Hypothalamus (tissue), 51 donors: ENCODE data around the gene NCK2.

ENCODE experiments used
- DNase-seq, 51 donors: peaks; one replicate each; lab custom pipeline; 2025; lab: John Stamatoyannopoulos, UW

Gene NCK2

DNA sequence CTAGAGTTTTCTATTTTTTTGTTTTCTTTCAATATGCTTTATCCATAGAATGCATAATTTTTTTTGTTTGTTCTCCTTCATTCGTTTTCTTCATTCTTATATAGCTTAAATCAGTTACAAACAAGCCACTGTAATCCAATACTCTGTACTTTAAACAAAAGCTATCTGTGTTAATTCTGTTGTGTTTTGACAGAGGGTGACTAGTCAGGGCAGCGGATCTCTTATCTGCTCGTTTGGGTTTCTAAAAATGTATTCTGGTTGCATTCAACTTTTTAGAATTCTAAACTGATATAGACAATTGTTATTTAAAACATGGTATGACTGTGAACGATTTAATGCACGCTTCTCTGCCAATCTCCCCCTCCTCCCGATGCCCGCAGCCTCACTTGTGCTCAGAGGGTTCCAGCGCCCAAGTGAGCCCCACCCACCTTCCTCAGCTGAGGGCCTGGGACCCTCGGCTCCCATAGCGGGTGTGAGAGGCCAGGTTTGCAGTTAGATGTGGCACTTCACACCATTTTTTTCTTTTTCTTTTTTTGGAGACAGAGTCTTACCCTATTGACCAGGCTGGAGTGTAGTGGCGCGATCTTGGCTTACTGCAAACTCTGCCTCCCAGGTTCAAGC, 44.1 kb downstream of the NCK2 start:
- no peak for DNase-seq

DNA sequence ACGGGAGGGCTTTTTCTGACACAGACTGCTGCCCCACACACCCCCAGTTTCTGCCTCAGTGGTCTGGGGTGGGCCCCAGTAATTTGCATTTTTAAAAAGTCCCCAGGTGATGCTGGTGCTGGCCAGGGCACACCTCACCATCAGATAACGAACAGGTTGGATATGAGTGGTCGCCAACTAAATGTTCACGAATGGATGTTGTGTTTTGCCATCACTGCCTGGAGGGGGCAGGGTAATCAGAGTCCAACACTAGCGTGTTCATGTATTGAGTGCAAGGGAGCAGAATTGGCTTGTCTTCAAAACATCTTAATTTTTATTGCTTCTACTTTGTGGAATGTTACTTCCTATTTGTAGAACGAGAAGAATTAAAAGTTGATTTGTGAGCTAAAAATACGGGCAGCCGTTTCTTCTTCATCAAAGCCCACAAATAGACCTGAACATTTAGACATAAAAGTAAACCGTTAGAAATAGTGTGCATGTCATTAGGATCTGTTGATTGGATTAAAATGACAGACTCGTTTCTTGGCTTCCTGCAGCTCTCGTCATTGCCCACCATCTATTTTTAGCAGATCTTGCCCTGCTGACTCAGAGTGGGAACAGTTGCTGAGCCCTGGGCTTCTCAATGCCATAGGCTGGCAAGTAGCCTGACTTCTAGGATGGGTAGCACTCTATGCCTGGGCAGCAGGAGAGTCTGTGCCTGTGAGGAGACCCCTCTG, 45.2 kb downstream of the NCK2 start:
- peak in 28 of 51 donors; percentile 11 to 67 (median 35) for DNase-seq

- DNase-seq = no peak
Observed at GRCh38 chr2:105790461-105791149, 45.9 kb downstream of the NCK2 start.

- no peak for DNase-seq
Observed at GRCh38 chr2:105791229-105791628, 46.5 kb downstream of the NCK2 start.

DNA sequence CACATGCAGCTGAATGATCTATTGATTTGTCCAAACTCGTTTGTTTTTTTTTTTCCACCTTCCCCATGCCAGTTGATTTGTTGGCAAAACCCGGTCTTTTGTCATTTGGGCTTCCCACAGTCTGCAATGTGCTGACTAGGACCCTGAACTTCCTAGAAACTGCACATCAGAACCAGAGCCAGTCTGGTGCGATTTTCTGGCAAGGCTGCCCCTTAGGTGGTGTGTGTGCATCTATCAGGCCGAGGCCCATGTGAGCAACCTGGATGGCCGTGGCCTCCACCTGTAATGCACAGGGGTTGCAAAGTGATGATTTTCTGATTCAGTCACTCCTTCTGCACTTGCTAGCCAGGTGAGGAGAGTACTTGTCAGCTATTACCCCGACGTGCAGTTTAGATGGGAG, 47.8 kb downstream of the NCK2 start:
- DNase-seq = no peak

- no peak for DNase-seq
Observed at GRCh38 chr2:105793196-105793975, 48.7 kb downstream of the NCK2 start.

- DNase-seq = no peak
Observed at GRCh38 chr2:105794926-105795574, 50.3 kb downstream of the NCK2 start.

GRCh38 chr2:105795575-105795934, 50.8 kb downstream of the NCK2 start:
- no peak for DNase-seq

DNA sequence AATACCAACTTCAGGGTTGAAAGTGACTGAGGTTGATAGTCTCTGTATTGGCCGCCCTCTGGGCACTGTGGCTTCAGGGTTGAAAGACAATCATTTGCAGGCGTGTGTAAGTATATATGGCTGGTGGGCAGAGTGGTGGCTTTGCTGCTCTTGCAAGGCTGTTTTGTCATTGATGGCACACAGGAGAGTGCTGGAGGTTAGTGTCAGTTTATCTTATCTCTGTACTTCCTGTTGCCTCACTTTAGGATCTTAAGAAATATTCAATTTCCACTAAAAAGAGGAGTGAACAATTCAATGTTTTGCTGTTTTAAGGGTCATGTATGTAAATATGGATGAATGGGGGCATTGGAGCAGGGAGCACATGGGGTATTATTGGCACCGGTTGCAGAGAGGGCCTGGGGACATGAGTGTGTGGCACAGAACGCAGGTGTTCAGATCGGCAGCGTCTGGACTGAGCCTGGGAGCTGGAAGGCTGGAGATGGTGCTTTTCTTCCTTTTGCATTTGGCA, 51.5 kb downstream of the NCK2 start:
- DNase-seq = no peak

DNA sequence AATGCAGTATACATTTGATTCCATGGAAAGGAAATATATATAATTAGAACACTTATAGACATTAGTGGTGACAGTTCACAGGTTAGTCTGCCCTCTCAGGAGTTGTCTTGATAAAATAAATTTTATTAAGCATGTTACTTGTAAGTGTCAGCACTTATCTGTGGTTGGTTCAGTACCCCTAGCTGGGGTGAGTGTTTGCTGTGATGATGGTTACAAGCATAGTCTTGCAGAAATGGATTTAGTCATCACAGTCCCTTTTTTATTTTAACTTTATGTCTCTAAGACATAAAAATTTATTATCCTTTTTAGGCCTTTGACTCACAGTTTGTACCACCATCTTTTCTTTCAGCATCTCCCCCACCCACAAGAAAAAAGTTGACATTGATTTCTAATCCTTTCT, 52.1 kb downstream of the NCK2 start:
- no peak for DNase-seq

DNA sequence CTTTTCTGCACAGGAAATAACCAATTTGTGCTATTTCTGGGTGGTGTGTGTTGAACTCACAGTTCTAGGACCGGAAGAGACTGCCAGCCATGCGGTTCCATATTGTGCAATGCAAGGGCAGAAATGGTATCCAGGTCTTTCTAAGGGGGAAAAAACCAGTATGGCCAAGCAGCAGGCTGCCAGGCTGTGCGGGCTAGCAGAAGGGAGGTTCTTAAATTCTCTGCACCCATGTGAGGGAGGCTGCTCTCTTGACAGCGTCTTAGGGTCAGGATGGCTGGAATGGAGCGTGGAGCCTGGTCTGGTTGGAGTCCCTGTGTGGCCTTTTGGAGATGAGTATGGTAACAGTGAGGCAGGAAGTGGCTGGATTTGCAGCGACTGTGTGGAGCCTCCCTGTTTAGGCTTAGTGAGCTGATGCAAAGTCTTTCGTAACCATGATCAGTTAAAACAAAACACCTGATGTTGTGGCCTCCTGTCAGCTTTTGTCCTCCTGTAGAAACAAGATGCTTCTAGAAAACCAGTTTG, 52.6 kb downstream of the NCK2 start:
- peak in 2 of 51 donors; percentile 19 to 52 for DNase-seq

GRCh38 chr2:105798595-105798994, 53.9 kb downstream of the NCK2 start:
- DNase-seq = no peak

- no peak for DNase-seq
Observed at GRCh38 chr2:105800036-105800713, 55.5 kb downstream of the NCK2 start.

- DNase-seq = no peak
Observed at GRCh38 chr2:105800953-105801635, 56.4 kb downstream of the NCK2 start.

GRCh38 chr2:105801961-105802360, 57.2 kb downstream of the NCK2 start:
- DNase-seq = no peak

- no peak for DNase-seq
Observed at GRCh38 chr2:105802587-105802986, 57.9 kb downstream of the NCK2 start.

DNA sequence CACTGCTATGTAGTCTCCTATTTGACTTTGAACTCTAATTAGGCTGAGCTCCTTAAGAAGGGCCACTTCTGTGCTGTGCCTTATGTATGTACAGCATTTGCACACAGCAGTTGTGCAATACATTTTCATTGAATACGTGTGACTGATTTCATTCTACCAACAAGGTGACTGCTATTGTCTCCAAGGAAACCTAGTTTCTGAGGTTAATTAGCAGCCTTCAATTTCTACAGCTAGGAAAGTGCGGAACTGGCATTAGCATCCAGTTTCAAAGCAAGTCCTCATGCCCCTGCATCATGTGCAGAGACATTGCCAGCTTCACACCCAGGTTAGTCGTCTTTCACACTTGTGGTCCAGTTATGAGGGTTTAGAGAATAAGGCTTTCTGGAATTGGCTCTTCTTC, 58.6 kb downstream of the NCK2 start:
- no peak for DNase-seq

- no peak for DNase-seq
Observed at GRCh38 chr2:105803773-105804172, 59.1 kb downstream of the NCK2 start.

- no peak for DNase-seq
Observed at GRCh38 chr2:105804266-105804665, 59.6 kb downstream of the NCK2 start.
